Measurements from ENCODE around the gene CCNL2. TPM values are rescaled to one million over a fixed set of nuclear protein-coding genes. Genes with fewer than 3 reads are reported as not detected.

CCNL2 gene
- total and polyA plus RNA-seq, 2 of the 13 experiments (the other 11 are each of a cell fraction or from before 2014, with no cell fraction given) = 105 to 340 TPM

DNA sequence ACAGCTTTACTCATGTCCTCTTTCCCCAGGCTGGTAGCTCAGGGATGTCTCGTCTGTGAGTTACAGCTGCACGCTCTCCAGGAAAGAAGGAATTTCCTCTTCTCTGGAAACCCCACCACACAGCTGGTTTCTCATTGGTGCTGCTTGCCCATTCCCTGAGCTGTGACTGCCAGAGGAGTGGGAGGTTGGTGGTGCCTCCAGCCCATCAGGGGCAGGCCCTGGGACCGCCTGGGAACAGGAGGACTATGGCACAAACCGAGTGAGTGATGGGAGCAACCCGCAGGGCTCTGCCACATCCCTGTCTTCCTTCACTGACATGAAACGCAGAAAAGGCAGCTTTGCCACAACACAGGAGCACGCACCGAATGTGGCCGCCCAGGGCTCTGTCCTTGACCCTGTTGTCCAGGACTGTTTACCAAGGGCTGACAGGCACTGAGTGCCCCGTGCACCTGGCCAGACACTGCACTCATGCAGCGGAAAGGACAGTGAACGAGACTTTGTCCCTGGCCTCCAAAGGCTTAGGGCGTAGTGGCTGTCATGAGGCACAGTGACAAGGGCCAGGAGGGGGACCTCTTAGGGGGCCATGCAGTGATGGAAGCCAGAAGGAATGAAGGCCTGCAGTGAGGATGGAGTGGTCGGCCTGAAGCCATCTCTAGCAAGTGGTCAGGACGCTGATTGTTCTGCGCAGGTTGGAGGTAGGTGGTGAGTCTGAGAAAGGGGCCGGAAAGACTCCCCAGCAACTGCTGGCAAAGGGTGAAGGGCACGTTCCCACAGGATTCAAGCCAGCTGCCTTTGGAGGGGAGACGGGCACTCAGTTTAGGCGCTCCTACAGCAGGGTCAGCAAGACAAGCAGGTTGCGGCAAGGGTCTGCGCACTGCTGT, 1.7 kb upstream of the CCNL2 start (continued):
- TF ChIP-seq, protein P1, sequence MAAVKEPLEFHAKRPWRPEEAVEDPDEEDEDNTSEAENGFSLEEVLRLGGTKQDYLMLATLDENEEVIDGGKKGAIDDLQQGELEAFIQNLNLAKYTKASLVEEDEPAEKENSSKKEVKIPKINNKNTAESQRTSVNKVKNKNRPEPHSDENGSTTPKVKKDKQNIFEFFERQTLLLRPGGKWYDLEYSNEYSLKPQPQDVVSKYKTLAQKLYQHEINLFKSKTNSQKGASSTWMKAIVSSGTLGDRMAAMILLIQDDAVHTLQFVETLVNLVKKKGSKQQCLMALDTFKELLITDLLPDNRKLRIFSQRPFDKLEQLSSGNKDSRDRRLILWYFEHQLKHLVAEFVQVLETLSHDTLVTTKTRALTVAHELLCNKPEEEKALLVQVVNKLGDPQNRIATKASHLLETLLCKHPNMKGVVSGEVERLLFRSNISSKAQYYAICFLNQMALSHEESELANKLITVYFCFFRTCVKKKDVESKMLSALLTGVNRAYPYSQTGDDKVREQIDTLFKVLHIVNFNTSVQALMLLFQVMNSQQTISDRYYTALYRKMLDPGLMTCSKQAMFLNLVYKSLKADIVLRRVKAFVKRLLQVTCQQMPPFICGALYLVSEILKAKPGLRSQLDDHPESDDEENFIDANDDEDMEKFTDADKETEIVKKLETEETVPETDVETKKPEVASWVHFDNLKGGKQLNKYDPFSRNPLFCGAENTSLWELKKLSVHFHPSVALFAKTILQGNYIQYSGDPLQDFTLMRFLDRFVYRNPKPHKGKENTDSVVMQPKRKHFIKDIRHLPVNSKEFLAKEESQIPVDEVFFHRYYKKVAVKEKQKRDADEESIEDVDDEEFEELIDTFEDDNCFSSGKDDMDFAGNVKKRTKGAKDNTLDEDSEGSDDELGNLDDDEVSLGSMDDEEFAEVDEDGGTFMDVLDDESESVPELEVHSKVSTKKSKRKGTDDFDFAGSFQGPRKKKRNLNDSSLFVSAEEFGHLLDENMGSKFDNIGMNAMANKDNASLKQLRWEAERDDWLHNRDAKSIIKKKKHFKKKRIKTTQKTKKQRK (IDR thresholded peaks at IDR 0.05; ENCODE audit: low read length) = no peak
- TF ChIP-seq NFIC (IDR thresholded peaks at IDR 0.05; ENCODE audit: low read length) (no peak), ZNF660 (CRISPR knock-in tag; IDR thresholded peaks at IDR 0.05; ENCODE audit: borderline replicate concordance, low read depth) (no peak), FOXO1 (CRISPR knock-in tag; IDR thresholded peaks at IDR 0.05) (peak; percentile 100), MYC (CRISPR knock-in tag; IDR thresholded peaks at IDR 0.05; ENCODE audit: borderline replicate concordance) (peak; percentile 98), TBX2 (CRISPR knock-in tag; IDR thresholded peaks at IDR 0.05; ENCODE audit: borderline replicate concordance) (peak; percentile 87), GATAD1 (CRISPR knock-in tag; IDR thresholded peaks at IDR 0.05) (peak; percentile 88), SP140L (CRISPR knock-in tag; IDR thresholded peaks at IDR 0.05; ENCODE audit: borderline replicate concordance) (no peak), HES4 (CRISPR knock-in tag; IDR thresholded peaks at IDR 0.05; ENCODE audit: borderline replicate concordance) (no peak), SNAPC2 (CRISPR knock-in tag; IDR thresholded peaks at IDR 0.05) (peak; percentile 64), HNRNPUL1 (IDR thresholded peaks at IDR 0.05; ENCODE audit: low read depth, low read length) (no peak), TAF15 (IDR thresholded peaks at IDR 0.05; ENCODE audit: low read depth, low read length, poor library complexity, severe bottlenecking) (peak; percentile 78), PAWR (CRISPR knock-in tag; IDR thresholded peaks at IDR 0.05; ENCODE audit: borderline replicate concordance) (no peak), NBN (conservative IDR thresholded peaks at IDR 0.05) (no peak), TCF12 (IDR thresholded peaks at IDR 0.05) (no peak), TCF12 (CRISPR knock-in tag; IDR thresholded peaks at IDR 0.05) (peak; percentile 98), ZNF12 (CRISPR knock-in tag; IDR thresholded peaks at IDR 0.05) (no peak), ZNF251 (CRISPR knock-in tag; IDR thresholded peaks at IDR 0.05) (no peak), ZNF496 (CRISPR knock-in tag; IDR thresholded peaks at IDR 0.05; ENCODE audit: insufficient replicate concordance) (no peak), TCF7L2 (IDR thresholded peaks at IDR 0.05; ENCODE audit: low read depth, low read length) (no peak)
- TF ChIP-seq, protein P2, sequence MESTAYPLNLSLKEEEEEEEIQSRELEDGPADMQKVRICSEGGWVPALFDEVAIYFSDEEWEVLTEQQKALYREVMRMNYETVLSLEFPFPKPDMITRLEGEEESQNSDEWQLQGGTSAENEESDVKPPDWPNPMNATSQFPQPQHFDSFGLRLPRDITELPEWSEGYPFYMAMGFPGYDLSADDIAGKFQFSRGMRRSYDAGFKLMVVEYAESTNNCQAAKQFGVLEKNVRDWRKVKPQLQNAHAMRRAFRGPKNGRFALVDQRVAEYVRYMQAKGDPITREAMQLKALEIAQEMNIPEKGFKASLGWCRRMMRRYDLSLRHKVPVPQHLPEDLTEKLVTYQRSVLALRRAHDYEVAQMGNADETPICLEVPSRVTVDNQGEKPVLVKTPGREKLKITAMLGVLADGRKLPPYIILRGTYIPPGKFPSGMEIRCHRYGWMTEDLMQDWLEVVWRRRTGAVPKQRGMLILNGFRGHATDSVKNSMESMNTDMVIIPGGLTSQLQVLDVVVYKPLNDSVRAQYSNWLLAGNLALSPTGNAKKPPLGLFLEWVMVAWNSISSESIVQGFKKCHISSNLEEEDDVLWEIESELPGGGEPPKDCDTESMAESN (CRISPR knock-in tag; conservative IDR thresholded peaks at IDR 0.05) = peak; percentile 88
- TF ChIP-seq, protein P3, sequence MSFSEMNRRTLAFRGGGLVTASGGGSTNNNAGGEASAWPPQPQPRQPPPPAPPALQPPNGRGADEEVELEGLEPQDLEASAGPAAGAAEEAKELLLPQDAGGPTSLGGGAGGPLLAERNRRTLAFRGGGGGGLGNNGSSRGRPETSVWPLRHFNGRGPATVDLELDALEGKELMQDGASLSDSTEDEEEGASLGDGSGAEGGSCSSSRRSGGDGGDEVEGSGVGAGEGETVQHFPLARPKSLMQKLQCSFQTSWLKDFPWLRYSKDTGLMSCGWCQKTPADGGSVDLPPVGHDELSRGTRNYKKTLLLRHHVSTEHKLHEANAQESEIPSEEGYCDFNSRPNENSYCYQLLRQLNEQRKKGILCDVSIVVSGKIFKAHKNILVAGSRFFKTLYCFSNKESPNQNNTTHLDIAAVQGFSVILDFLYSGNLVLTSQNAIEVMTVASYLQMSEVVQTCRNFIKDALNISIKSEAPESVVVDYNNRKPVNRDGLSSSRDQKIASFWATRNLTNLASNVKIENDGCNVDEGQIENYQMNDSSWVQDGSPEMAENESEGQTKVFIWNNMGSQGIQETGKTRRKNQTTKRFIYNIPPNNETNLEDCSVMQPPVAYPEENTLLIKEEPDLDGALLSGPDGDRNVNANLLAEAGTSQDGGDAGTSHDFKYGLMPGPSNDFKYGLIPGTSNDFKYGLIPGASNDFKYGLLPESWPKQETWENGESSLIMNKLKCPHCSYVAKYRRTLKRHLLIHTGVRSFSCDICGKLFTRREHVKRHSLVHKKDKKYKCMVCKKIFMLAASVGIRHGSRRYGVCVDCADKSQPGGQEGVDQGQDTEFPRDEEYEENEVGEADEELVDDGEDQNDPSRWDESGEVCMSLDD (CRISPR knock-in tag; IDR thresholded peaks at IDR 0.05; ENCODE audit: borderline replicate concordance) = 0 out of 2 replicates have a peak, but pooled peaks have one; percentile 52
